Fibroblast of peridontal ligament (primary cell): ENCODE data around the gene UTS2R.
"Not testable (repeated sequence)": the region's sequence is repeated elsewhere in the genome, so short reads cannot be mapped to it uniquely, and the experiment has no call there.

Experiments used
- DNase-seq: peaks from one replicate; pipeline ENCODE4 v3.0.0-alpha.2; 2010; ENCODE audit errors: extremely low read depth

UTS2R gene

GRCh38 chr17:82354804-82355308 is 16.7 kb upstream of the UTS2R start:
- DNase-seq: no peak

- no peak for DNase-seq
These were observed 15.7 kb upstream of the UTS2R start for GRCh38 chr17:82355770-82356427.

- DNase-seq: no peak
These were observed 14.7 kb upstream of the UTS2R start for GRCh38 chr17:82356845-82357355.

- DNase-seq: no peak
These were observed 14.2 kb upstream of the UTS2R start for GRCh38 chr17:82357394-82357793.

GRCh38 chr17:82358465-82359350 is 12.9 kb upstream of the UTS2R start, which contains the start of gene TEX19:
Gene TEX19, plus strand, starts transcription at chr17:82359247. Its CDS starts 2,904 bp downstream, at chr17:82362151.
- DNase-seq: no peak

GRCh38 chr17:82359451-82360074 is 12.0 kb upstream of the UTS2R start:
- not testable (repeated sequence) for DNase-seq

GRCh38 chr17:82361885-82362633 is 9.5 kb upstream of the UTS2R start:
- DNase-seq: no peak

GRCh38 chr17:82365606-82366295 is 5.8 kb upstream of the UTS2R start:
- no peak for DNase-seq

- DNase-seq: no peak
These were observed 4.8 kb upstream of the UTS2R start for GRCh38 chr17:82366749-82367148.

GRCh38 chr17:82367724-82368524 is 3.6 kb upstream of the UTS2R start:
- DNase-seq: no peak

- DNase-seq: no peak
These were observed 2.4 kb upstream of the UTS2R start for GRCh38 chr17:82369211-82369610.

GRCh38 chr17:82370471-82371332 is 863 bp upstream of the UTS2R start:
- DNase-seq: peak; percentile 22

- no peak for DNase-seq
These were observed 895 bp downstream of the UTS2R start for GRCh38 chr17:82372249-82373071.

GRCh38 chr17:82373072-82373452 is 1.5 kb downstream of the UTS2R start:
- DNase-seq: not testable (repeated sequence)

GRCh38 chr17:82373731-82374625 is 2.4 kb downstream of the UTS2R start:
- DNase-seq: no peak

GRCh38 chr17:82374626-82375331 is 3.2 kb downstream of the UTS2R start:
- no peak for DNase-seq
